HG03135 (cell line): ENCODE data around the gene NDST1.

Source experiments
- ATAC-seq: cut with Tn5 transposase; IDR thresholded peaks from one replicate; pipeline ENCODE4 v1.9.1; 2021; ENCODE audit warnings: mild to moderate bottlenecking, moderate library complexity; ENCODE audit not compliant: unreplicated experiment

The NDST1 gene

DNA sequence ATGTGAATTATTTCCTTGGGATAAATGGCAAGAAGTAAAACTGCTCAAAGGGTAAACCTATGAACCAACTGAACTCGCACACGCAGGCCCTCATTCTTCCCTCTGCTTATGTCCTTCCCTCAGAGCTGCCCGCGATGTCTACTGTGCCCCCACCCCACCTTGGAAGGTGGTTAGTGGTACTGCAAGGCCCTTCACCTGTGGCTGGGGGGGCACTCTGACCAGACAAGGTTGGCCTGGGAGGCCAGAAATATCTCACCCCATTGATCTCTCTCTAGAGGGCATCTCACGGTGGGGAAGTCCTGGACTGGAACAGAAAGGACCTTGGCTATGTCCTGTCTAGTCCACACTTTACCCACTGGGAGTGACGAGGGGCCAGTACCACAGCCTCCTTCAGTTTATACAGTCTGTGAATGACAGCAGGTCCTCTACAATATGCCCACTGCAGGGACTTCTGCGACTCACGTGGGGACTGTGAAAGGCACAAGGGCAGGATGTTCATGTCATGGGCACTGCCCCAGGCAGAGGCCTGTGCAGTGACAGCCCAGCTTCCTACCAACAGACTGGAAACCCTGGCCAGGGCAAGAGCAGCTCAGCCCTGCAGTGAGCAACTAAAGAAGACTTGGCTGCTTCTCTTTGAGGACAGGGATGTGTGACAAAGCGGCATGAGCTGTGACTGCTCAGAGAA, 75.8 kb downstream of the NDST1 start:
- ATAC-seq = no peak

DNA sequence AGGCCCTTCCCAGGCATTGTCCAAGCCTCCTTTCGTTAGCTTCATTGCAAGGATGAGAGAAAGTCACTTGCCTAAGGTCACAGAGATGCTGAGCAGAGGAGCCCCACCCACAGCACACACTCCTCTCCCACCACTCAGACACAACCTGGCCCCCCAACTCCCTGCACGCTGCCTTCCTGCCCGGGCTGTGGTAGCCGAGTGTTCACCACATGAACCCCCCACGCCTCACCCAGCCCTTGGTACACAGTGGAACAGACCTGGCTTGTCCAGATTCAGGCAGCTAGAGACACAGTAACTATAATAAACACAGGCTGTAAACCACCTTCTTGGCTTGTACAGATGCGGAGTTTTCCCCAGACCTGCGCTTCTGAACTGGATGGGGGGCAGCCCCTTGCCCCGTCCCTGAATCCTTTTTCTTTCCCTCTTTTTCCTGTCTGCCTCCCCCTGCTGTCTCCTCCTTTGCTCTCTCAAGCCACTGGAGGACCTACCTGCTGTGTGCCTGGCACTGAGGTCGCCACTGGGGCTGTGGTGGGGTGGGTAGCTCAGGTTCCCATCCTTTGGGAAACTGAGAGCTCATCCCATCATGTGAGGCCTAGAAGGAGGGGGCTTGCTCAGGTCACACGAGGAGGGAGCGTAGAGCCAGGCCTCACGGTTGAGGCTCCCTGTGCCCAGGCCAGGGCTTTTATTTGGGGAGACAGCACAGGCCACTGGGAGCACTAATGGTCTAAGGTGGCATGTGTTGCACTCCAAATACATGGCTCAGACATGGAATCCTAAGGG, 76.8 kb downstream of the NDST1 start:
- ATAC-seq = no peak

DNA sequence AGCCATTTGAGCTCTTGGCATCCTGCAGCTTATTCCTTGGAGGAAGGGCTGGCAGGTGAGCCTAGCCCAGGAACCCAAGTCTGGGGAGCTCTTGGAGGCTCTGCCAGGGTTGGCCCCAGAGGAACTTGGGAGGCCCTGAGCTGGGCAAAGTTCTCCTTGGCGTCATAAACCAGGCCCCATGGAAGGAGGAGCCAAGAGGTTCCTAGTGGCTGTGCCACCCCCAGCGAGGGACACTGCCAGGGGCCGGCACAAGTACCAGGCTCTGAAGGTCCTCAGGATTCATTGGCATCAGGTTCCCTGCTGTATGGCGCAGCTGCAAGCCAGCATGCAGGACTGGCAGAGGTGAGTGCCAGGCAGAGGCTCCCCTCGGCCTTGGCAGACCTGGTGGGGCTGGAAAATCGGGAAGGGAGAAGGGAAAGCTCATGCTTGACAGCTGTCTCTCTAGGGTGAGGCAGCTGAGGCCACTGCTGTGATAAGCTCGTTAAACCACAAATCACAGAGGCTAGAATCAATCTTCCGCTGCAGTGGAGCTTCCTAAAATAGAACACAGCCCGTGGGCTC, 77.9 kb downstream of the NDST1 start:
- no peak for ATAC-seq

DNA sequence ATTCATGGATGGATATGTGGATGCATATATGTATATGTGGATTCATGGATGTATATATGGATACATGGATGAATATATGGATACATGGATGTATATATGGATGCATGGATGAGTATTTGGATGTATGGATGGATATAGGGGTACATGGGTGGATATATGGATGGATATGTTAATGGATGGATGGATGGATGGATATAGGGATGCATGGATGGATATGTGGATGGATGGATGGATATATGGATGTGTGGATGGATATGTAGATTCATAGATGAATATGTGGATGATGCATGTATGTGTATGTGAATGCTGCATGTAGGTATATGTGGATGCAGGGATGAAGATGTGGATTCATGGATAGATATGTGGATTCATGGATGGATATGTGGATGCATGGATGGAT, 79.1 kb downstream of the NDST1 start:
- ATAC-seq = no peak

DNA sequence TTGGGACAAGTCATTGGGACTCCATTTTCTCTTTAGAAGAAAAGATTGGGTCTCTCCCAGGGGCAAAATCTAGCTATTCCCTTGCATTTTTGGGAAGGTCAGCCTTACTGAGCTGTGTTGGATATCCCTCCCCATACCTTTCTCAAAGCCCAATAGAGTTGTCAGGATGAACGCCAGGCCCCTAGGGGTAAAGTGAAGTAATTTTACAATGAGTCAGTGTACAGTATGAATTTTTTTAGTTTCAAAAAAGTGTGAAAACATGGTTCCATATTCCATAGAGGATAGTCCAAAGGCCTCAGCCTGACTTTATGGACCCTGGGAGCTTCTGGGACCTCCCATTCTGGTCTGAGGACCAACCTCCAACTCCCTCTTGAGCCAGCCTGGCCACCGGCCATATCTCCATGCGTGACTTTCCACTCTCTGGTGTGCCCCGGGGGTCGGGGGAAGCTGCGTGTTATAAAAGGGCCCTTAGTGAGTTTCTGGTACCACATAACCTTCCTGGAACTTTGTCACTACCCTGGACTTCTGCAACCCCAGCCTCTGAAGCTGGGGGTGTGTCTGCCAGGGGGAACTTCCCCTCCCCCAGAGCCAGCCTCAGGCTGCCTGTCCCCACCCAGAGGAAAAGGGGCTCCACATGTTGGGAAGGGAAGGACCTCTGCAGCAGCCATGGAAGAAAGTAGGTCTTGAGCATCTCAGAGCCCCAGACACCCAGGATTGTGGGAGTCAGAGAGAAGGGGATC, 80.1 kb downstream of the NDST1 start:
- ATAC-seq = no peak

DNA sequence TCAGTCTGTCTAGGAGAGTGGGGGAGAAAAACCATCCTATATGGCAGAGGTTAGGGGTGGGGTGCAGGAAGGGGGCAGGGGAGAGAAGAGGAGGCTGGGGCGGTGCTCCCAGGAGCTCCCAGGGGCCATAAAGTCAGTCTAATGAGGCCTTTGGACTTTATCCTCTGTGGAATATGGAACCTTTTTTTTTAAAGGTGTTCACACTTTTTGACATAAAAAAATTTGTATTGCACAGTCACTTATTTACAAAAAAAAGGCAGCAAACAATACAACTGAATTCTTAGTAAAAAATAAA, 80.6 kb downstream of the NDST1 start:
- ATAC-seq = no peak

DNA sequence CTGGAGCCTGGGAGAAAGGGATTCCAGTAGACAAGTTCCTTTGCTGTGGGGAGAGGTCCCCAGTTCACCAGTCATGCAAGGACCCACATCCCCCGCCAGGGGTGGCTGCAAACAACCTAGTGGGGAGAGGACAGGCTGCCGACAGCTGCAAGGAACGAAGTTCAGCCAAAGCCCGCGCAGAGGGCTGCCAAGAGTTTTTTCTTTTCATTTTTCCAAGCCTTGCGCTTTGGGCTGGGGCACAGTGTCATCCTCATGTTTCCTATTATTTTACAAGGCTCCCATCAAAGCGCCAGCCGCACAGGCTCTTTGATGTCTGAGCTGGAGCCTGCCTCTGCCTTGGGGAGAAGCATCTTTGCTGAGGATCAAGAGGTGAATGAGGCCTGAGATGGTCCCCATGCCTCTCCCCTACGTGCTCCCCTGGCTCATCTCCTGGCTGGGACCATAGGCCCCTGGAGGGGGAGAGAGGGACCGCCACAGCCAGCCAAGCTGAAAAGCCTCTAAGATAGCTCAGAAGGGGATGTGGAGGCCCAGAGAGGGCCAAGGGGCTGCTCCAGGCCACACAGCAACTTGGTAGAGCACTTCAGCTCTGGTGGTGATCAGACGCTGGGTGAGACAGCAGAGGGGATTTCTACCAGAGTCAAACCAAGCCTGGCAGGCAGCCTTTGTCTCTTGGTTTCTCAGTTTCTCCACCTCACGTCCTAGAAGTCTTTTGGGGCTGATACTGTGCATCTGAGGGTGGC, 82.1 kb downstream of the NDST1 start:
- no peak for ATAC-seq

DNA sequence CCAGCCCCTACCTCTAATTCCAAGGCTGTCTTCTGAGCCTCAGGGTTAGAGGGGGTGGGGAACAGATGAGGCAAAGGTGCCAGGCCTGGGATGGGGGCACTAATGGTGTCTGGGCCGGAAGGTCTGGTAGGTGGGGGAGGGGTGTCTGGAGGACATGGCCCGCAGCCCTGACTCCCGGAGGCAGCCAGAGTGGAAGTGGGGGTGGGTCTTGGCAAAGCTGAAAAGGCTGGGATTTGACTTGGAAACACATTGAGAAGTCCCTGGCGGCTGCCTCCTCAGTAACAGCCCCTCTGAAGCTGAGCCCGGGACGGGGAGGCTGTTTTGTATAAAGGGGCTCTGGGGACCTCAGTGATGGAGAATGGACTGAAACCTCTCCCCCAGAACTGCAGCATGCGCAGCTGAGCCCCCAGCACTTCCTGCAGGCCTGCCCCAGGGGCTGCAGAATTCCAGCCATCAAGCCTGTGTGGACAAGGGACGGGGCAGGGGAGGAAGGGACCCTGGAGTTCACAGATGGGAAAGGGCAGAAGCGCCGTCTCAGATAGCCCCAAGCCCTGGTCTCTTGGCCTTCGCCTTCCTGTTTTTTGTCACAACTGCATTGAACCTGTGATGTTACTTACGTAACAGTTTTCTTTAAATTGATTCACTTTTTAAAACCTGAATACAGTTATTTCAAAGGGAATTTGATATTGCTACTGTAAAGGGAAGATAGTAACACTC, 83.2 kb downstream of the NDST1 start:
- no peak for ATAC-seq

DNA sequence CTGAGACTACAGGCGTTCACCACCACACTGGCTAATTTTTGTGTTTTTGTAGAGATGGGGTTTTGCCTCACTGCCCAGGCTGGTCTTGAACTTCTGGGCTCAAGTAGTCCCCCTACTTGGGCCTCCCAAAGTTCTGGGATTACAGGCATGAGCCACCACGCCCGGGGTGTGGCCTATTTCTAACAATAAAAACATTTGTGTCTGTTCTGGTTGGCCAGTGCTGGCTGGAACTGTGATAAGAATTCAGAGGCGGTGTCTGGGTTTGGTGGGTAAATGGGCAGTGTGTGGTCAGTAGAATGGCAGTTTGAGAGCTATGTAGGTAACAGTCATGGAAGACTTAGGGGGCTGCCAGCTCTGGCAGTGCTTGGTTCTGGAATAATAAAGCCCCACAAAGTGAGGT, 85.7 kb downstream of the NDST1 start:
- no peak for ATAC-seq

DNA sequence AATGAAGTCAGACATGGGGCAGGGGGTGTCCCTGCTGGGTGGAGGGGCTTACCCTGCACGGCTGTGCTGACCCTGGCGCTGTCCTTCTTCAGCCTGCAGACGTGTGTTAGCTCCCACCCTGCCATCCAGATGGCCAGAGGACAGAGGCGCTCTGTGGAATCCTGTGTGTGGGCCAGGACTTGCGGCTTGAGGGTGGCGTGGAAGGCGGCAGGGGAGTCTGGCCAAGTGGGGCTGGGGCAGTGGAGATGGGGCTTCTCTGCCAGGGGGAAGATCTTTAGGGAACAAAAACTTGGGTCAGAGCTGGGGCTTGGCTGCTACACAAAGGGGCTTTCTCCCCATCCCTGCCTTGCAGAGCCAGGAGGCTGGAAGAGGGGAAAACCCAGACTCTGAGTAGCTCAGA, 86.1 kb downstream of the NDST1 start:
- ATAC-seq = no peak

DNA sequence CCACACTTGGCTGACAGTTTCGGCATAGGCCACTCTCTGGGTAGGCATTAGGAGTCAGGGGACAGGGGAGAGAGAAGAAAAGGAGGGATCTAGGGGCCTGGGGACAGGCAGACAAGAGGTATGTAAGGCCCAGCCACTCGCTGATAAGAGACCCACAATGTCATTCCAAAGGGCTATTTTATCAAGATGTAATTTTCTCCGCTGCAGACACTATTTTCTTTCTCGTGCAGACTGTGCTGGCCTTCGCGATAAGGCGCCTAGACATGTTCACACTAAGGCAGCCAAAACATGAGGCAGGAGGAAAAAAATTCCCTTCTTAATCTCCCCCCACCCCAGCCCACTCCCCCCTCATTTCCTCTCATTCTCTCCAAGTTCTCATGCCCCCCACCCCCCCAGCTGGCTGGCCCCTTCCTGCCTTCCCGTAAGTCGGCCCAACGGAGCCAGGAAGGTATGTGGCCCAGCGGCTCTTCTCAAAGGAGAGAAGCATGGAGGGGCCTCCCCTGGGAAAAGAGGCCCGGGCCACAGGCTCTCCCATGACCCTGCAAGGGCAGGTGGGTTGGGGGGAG, 87.6 kb downstream of the NDST1 start:
- ATAC-seq = no peak

DNA sequence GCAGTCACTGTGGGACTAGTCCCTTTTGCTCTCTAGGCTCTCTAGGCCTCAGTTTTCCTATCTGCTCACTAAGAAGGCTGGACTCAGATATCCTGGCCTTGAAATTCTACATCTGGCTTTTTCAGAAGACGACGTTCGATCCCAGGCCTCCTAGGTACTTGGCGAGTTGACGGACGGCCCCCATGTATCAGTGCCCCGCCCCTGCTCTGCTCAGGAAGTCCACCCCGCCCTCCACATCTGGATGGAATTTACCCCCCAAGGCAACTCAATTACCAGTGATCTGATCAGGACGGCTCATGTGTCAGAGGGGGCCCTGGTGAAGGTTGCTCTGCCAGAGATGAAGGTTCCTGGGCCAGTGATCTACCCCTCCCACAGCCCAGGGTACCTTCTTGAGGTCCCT, 88.4 kb downstream of the NDST1 start:
- ATAC-seq = no peak

DNA sequence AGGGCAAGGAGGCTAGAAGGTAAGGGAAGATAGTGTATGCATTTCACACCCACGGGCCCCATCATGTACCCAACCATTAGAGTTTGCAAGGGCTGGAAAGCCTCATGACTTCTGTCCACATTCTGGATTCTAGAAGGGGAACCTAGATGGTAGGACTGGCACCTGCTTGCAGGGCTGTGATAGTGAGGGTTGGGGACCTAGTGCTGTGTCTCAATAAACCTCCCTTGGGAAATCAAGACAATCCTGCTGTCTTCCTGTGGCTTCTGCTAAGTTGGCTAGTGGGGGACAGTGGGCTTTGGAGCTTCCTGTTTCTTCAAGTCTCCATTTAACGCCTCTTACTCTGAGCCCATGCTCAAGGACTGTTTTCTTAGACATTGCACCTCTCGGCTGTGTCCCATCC, 88.9 kb downstream of the NDST1 start:
- ATAC-seq = no peak

DNA sequence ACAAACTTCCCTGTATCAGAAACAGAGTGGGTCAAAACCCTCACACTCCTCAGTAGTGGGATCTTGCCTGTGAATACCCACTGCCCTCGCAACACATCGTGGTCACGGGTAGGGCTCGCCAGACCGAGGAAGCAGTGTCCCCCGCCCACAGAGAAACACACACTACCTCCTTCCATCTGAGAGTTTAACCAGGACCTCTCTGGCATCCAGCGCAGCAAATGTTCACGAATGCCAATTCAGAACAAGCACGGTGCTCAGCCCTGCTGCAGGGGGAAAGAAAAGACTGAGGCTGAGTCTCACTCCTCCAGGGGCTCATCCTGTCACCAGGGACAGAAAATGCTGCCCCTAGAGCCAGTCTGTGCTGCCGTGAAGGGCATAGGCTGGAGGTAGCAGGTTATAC, 90.1 kb downstream of the NDST1 start:
- no peak for ATAC-seq

DNA sequence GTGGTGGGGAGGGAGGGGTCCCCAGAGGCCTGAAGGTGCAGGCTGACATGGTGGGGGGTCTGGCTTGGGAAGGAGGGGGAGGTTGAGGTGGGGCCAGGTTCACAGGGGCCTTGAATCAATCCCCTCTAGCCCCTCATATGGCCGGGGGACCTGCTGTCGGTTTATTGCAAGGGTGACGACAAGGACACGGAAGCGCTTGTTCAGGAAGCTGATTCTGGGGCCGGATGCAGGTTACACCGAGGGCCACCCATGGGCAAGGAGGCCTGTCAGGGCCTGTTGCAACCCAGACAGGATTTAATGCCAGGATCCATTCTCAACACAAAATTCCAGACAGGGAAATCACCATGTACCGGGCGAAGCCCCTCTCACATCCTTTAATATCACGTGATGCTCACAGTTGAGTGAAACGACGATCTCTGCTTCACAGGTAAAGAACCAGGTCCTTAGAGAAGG, 90.9 kb downstream of the NDST1 start:
- ATAC-seq = no peak

DNA sequence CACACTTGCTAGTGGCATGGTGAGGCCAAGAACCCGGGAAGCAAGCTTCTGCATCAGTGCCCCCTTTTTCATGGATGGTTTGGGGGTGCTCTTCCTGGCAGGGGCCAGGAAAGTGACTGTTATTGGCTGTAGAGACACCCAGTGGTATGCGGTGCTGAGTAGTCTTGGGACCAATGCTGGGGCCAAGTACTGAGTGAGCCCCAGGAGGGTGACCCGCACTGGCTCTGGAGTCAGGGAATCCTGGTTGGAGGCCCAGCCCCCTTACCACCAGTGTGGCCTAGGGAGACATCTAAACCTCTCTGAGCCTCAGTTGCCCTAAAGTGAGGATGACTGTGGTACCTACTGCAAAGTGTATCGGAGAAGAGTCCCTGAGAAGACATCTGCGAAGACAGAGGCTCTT, 91.3 kb downstream of the NDST1 start:
- ATAC-seq = no peak

DNA sequence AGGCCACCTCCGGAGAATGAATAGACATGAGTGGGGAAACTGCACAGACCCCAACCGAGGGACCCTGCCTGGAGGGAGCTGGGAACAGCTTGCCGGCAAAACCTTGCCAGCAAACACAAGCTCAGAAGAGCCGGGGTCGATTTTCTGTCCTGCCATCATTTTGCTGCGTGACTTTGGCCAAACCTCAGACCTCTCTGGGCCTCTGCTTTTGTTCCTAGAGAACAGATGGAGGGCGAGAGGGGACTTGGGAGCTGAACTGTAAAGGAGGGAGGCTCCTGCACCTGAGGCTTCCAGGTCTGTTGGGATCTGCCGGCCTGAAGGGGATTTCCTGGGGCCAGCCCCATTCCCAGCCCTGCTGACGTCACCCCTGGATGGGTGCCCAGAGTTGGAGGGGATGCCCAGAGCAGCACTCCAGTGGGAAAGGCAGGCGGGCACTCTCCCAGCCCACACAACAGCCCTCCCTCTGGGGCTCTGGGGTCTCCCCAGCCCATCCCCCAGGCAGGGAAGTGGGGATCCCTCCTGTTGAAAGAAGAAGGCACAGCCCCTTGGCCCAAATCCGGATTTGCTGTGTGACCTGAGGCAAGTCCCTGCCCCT, 92.1 kb downstream of the NDST1 start:
- no peak for ATAC-seq

DNA sequence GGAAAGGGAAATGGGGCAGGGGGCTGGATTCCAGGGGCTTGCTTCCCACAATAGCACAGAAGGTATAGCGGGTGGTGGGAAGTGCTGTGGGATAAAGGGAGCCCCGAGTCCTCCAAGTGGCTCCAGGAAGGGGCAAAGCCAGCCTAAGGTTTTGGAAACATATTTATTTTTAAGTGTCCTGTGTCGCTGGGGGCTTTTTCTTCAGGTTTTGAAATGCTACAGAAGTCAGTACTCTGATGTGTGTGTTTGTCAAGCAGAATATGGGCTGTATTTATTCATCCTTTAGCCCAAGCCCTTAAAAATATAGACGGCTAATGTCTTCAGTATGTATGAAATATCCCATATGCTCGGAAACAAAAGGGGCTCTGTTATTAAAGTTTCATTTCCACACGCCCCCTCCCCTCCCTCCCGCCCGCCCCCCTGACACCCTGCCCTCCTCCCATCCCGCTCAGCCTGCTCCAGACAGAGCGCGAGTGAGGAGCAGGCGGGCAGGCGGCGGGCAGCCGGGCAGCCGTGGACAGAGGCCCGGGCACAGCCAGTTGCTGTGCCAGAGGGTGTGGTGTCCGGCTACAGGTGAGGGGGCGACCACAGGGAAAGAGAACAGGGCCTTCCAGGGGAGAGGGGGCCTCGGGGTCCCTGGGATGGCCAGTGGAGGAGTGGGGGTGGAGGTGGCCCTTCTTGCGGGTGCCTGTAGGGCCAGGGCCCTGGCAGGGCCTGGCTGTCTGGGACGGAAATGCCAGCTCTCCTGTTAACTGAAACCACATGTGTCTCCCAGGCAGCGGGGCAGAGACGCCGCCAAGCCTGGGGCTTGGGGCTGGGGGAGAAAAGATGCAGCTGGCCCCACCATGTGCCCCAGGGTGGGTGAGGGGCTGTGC, 92.9 kb downstream of the NDST1 start:
- ATAC-seq = no peak
